Activated naive CD4-positive, alpha-beta T cell treated with anti-CD3 and anti-CD28 coated beads, Interleukin-2, amount 50 U/mL, for 24 hours (primary cell): ENCODE results near the gene SLC6A6.

Source experiments
- H3K27ac Mint-ChIP-seq: one replicate; pipeline ENCODE4 v1.8.0; 2021; ENCODE audit warnings: mild to moderate bottlenecking, mixed read lengths
- H3K27me3 Mint-ChIP-seq: one replicate; pipeline ENCODE4 v1.8.0; 2021; ENCODE audit warnings: mixed read lengths
- H3K36me3 Mint-ChIP-seq: one replicate; pipeline ENCODE4 v1.8.0; 2021; ENCODE audit warnings: mixed read lengths
- H3K4me1 Mint-ChIP-seq: one replicate; pipeline ENCODE4 v1.8.0; 2021; ENCODE audit warnings: mixed read lengths
- H3K4me3 Mint-ChIP-seq: one replicate; pipeline ENCODE4 v1.8.0; 2021; ENCODE audit warnings: mild to moderate bottlenecking, mixed read lengths
- H3K9me3 Mint-ChIP-seq: one replicate; pipeline ENCODE4 v1.8.0; 2021; ENCODE audit warnings: mixed read lengths

Gene SLC6A6

GRCh38 chr3:14444380-14444779, 42.0 kb downstream of the SLC6A6 start:
- Mint-ChIP-seq H3K4me3 (no peak overlapping the region), H3K9me3 (no peaks in the 10 kb centered on the region), H3K36me3 (peaks cover 26% of the 10 kb centered on the region), H3K27me3 (no peaks in the 10 kb centered on the region), H3K4me1 (peaks cover 16% of the 10 kb centered on the region), H3K27ac (peak overlapping the region; percentile 14)

GRCh38 chr3:14445773-14446172, 43.4 kb downstream of the SLC6A6 start:
- H3K36me3 Mint-ChIP-seq = peaks cover 26% of the 10 kb centered on the region
- H3K9me3 Mint-ChIP-seq = no peaks in the 10 kb centered on the region
- no peak overlapping the region for H3K27ac Mint-ChIP-seq
- no peak overlapping the region for H3K4me3 Mint-ChIP-seq
- H3K4me1 Mint-ChIP-seq = peaks cover 3% of the 10 kb centered on the region
- H3K27me3 Mint-ChIP-seq = no peaks in the 10 kb centered on the region

GRCh38 chr3:14446988-14447570, 44.7 kb downstream of the SLC6A6 start:
- Mint-ChIP-seq H3K27ac (no peak overlapping the region), H3K36me3 (peaks cover 29% of the 10 kb centered on the region), H3K9me3 (no peaks in the 10 kb centered on the region), H3K27me3 (no peaks in the 10 kb centered on the region), H3K4me3 (no peak overlapping the region), H3K4me1 (peaks cover 3% of the 10 kb centered on the region)

GRCh38 chr3:14448063-14448462, 45.7 kb downstream of the SLC6A6 start:
- H3K36me3 Mint-ChIP-seq = peaks cover 29% of the 10 kb centered on the region
- no peaks in the 10 kb centered on the region for H3K27me3 Mint-ChIP-seq
- H3K4me1 Mint-ChIP-seq = peaks cover 3% of the 10 kb centered on the region
- peak overlapping the region; percentile 56 for H3K27ac Mint-ChIP-seq
- no peak overlapping the region for H3K4me3 Mint-ChIP-seq
- H3K9me3 Mint-ChIP-seq = no peaks in the 10 kb centered on the region

- no peaks in the 10 kb centered on the region for H3K27me3 Mint-ChIP-seq
- no peaks in the 10 kb centered on the region for H3K9me3 Mint-ChIP-seq
- H3K27ac Mint-ChIP-seq = peak overlapping the region; percentile 32
- H3K4me3 Mint-ChIP-seq = no peak overlapping the region
- peaks cover 3% of the 10 kb centered on the region for H3K4me1 Mint-ChIP-seq
- peaks cover 31% of the 10 kb centered on the region for H3K36me3 Mint-ChIP-seq
Observed at GRCh38 chr3:14448756-14449727, 46.6 kb downstream of the SLC6A6 start.

GRCh38 chr3:14450506-14450905, 48.1 kb downstream of the SLC6A6 start:
- H3K9me3 Mint-ChIP-seq = no peaks in the 10 kb centered on the region
- no peak overlapping the region for H3K4me3 Mint-ChIP-seq
- H3K36me3 Mint-ChIP-seq = peaks cover 28% of the 10 kb centered on the region
- H3K4me1 Mint-ChIP-seq = no peaks in the 10 kb centered on the region
- no peaks in the 10 kb centered on the region for H3K27me3 Mint-ChIP-seq
- H3K27ac Mint-ChIP-seq = no peak overlapping the region

- H3K9me3 Mint-ChIP-seq = no peaks in the 10 kb centered on the region
- H3K4me1 Mint-ChIP-seq = no peaks in the 10 kb centered on the region
- peak overlapping the region; percentile 42 for H3K27ac Mint-ChIP-seq
- H3K27me3 Mint-ChIP-seq = no peaks in the 10 kb centered on the region
- no peak overlapping the region for H3K4me3 Mint-ChIP-seq
- peaks cover 27% of the 10 kb centered on the region for H3K36me3 Mint-ChIP-seq
Observed at GRCh38 chr3:14450922-14451606, 48.7 kb downstream of the SLC6A6 start.

- Mint-ChIP-seq H3K27me3 (no peaks in the 10 kb centered on the region), H3K36me3 (peaks cover 21% of the 10 kb centered on the region), H3K9me3 (no peaks in the 10 kb centered on the region), H3K4me1 (no peaks in the 10 kb centered on the region), H3K4me3 (no peak overlapping the region), H3K27ac (no peak overlapping the region)
Observed at GRCh38 chr3:14451844-14452739, 49.7 kb downstream of the SLC6A6 start.

- Mint-ChIP-seq H3K4me3 (no peak overlapping the region), H3K9me3 (no peaks in the 10 kb centered on the region), H3K27me3 (no peaks in the 10 kb centered on the region), H3K27ac (no peak overlapping the region), H3K36me3 (peaks cover 14% of the 10 kb centered on the region), H3K4me1 (no peaks in the 10 kb centered on the region)
Observed at GRCh38 chr3:14452740-14453710, 50.6 kb downstream of the SLC6A6 start.

- peaks cover 10% of the 10 kb centered on the region for H3K36me3 Mint-ChIP-seq
- H3K27ac Mint-ChIP-seq = no peak overlapping the region
- no peaks in the 10 kb centered on the region for H3K27me3 Mint-ChIP-seq
- H3K4me3 Mint-ChIP-seq = no peak overlapping the region
- H3K4me1 Mint-ChIP-seq = no peaks in the 10 kb centered on the region
- H3K9me3 Mint-ChIP-seq = no peaks in the 10 kb centered on the region
Observed at GRCh38 chr3:14453876-14454638, 51.7 kb downstream of the SLC6A6 start.

GRCh38 chr3:14454639-14455310, 52.4 kb downstream of the SLC6A6 start:
- no peaks in the 10 kb centered on the region for H3K4me1 Mint-ChIP-seq
- H3K27ac Mint-ChIP-seq = no peak overlapping the region
- H3K4me3 Mint-ChIP-seq = no peak overlapping the region
- H3K27me3 Mint-ChIP-seq = no peaks in the 10 kb centered on the region
- peaks cover 8% of the 10 kb centered on the region for H3K36me3 Mint-ChIP-seq
- H3K9me3 Mint-ChIP-seq = no peaks in the 10 kb centered on the region

- peaks cover 14% of the 10 kb centered on the region for H3K36me3 Mint-ChIP-seq
- H3K9me3 Mint-ChIP-seq = no peaks in the 10 kb centered on the region
- no peak overlapping the region for H3K27ac Mint-ChIP-seq
- no peak overlapping the region for H3K4me3 Mint-ChIP-seq
- H3K27me3 Mint-ChIP-seq = no peaks in the 10 kb centered on the region
- peaks cover 6% of the 10 kb centered on the region for H3K4me1 Mint-ChIP-seq
Observed at GRCh38 chr3:14455571-14456317, 53.3 kb downstream of the SLC6A6 start.

- H3K27me3 Mint-ChIP-seq = no peaks in the 10 kb centered on the region
- no peaks in the 10 kb centered on the region for H3K9me3 Mint-ChIP-seq
- no peak overlapping the region for H3K4me3 Mint-ChIP-seq
- peaks cover 11% of the 10 kb centered on the region for H3K36me3 Mint-ChIP-seq
- H3K27ac Mint-ChIP-seq = no peak overlapping the region
- peaks cover 6% of the 10 kb centered on the region for H3K4me1 Mint-ChIP-seq
Observed at GRCh38 chr3:14456794-14457193, 54.4 kb downstream of the SLC6A6 start.
